Measurements from ENCODE around the gene RFC1.

Gene RFC1

DNA sequence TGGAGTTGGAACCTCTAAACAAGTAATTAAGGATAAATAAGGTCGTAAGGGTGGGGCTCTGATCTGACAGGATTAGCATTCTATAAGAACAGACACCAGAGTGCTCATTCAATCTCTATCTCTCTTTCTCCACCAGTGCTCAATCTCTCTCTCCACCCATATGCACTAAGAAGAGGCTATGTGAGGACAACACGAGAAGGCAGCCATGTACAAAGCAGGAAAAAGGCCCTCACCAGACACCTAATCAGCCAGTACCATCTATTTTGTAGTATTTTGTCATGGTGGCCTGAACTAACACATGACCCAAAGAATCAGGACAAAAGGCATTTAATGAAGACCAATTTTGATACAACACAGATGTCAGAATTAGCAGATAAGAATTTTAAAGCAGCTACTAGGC is 16.8 kb downstream of the RFC1 start:
- Histone ChIP-seq H3K9me2 (replicated peaks; ENCODE audit: control insufficient read depth, low read length) (no peaks in the 10 kb centered on the region), H3K4me1 (ENCODE audit: control insufficient read depth, low read length) (peaks cover 27% of the 10 kb centered on the region), H3K9me3 (ENCODE audit: control insufficient read depth, insufficient read depth, low read length) (no peaks in the 10 kb centered on the region), H3K4me2 (ENCODE audit: low read length) (no peak overlapping the region), H4K20me1 (ENCODE audit: control insufficient read depth, insufficient read depth, low read depth, low read length) (peaks cover 19% of the 10 kb centered on the region), H3K36me3 (ENCODE audit: control insufficient read depth, low read length) (peaks cover 89% of the 10 kb centered on the region), H3K27me3 (ENCODE audit: control insufficient read depth, low read length) (no peaks in the 10 kb centered on the region), H3K27ac (ENCODE audit: low read depth, low read length) (no peak overlapping the region), H3K79me2 (ENCODE audit: control insufficient read depth, low read length) (peaks cover 99% of the 10 kb centered on the region), H3F3A (ENCODE audit: control insufficient read depth, insufficient read depth) (peaks cover 13% of the 10 kb centered on the region), H3K4me3 (ENCODE audit: low read length) (no peak overlapping the region)
- TF ChIP-seq, protein P1, sequence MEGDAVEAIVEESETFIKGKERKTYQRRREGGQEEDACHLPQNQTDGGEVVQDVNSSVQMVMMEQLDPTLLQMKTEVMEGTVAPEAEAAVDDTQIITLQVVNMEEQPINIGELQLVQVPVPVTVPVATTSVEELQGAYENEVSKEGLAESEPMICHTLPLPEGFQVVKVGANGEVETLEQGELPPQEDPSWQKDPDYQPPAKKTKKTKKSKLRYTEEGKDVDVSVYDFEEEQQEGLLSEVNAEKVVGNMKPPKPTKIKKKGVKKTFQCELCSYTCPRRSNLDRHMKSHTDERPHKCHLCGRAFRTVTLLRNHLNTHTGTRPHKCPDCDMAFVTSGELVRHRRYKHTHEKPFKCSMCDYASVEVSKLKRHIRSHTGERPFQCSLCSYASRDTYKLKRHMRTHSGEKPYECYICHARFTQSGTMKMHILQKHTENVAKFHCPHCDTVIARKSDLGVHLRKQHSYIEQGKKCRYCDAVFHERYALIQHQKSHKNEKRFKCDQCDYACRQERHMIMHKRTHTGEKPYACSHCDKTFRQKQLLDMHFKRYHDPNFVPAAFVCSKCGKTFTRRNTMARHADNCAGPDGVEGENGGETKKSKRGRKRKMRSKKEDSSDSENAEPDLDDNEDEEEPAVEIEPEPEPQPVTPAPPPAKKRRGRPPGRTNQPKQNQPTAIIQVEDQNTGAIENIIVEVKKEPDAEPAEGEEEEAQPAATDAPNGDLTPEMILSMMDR (IDR thresholded peaks at IDR 0.05; ENCODE audit: low read depth, low read length, poor library complexity, severe bottlenecking) = no peak
- no peak for TF ChIP-seq EZH2phosphoT487 (IDR thresholded peaks at IDR 0.05; ENCODE audit: borderline replicate concordance, low read length)

DNA sequence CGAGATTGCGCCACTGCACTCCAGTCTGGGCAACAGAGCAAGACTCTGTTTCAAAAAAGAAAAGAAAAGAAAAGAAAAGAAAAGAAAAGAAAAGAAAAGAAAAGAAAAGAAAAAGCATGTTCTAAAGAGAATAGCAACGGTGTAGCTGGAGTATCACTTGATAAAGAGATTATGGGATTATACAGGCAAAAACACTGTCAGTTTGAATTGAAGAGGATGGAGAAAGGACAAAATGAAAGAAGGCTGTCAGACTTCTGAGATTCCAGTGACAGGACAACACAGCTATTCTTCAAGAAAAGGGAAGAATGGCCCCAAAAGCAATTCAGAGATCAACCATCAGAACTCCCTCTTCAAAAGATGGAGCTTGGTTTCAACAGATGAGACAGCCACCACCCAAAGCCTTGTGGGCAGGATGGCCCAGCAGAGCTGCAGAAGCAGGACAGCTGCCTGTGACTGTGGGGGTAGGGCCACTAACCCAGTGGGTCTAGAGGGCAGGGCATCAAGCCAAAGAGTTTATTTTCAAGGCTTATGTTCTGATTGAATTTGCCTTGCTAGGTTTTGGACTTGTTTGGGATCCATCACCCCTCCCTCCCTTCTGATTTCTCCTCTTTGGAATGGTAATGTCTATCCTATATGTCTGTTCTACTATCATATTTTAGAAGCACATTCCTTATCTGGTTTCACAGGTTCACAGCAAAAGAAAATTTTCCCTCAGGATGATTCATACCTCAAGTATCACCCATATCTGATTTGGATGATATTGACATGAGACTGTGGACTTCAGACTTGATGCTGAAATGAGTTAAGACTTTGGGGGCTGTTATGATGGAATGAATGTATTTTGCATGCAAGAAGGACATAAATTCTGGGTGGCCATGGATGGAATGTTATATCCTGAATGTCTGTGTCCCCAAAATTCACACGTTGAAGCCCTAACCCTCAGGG is 17.5 kb downstream of the RFC1 start:
- no peak overlapping the region for H3K4me2 ChIP-seq (ENCODE audit: low read length)
- H3K9me2 ChIP-seq (replicated peaks; ENCODE audit: control insufficient read depth, low read length) = no peaks in the 10 kb centered on the region
- H4K20me1 ChIP-seq (ENCODE audit: control insufficient read depth, insufficient read depth, low read depth, low read length) = peaks cover 19% of the 10 kb centered on the region
- H3K79me2 ChIP-seq (ENCODE audit: control insufficient read depth, low read length) = peaks cover 99% of the 10 kb centered on the region
- TF ChIP-seq, protein P1 (IDR thresholded peaks at IDR 0.05; ENCODE audit: low read depth, low read length, poor library complexity, severe bottlenecking) = no peak
- no peak for TF ChIP-seq EZH2phosphoT487 (IDR thresholded peaks at IDR 0.05; ENCODE audit: borderline replicate concordance, low read length)
- H3K9me3 ChIP-seq (ENCODE audit: control insufficient read depth, insufficient read depth, low read length) = no peaks in the 10 kb centered on the region
- no peak overlapping the region for H3K4me3 ChIP-seq (ENCODE audit: low read length)
- peaks cover 90% of the 10 kb centered on the region for H3K36me3 ChIP-seq (ENCODE audit: control insufficient read depth, low read length)
- H3K27ac ChIP-seq (ENCODE audit: low read depth, low read length) = no peak overlapping the region
- peaks cover 8% of the 10 kb centered on the region for H3F3A ChIP-seq (ENCODE audit: control insufficient read depth, insufficient read depth)
- no peaks in the 10 kb centered on the region for H3K27me3 ChIP-seq (ENCODE audit: control insufficient read depth, low read length)
- H3K4me1 ChIP-seq (ENCODE audit: control insufficient read depth, low read length) = peaks cover 20% of the 10 kb centered on the region

DNA sequence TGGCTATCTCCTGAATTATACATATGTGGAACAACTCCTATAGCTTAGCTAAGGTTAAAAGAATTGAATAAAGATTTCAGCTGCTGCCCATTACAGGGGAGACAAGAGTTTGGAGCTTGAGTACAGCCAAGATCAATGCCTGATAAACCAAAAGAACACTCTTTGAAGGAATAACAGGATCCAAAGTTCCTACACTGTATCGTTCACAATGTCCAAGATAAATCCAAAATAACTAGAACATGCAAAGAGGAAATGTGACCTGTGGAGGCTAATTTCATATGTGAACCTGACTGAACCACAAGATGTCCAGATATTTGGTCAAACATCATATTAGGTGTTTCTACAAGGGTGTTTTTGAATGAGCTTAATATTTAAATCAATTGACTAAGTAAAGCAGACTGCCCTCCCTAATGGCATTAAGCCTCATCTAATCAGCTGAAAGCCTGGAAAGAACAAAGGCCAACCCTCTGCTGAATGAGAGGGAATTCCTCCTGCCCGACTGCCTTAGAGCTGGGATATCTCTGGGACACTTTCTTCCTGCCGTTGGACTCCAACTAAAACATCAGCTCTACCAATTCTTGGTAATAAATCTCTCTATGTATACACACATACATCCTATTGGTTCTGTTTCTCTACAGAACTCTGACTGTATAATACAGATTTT is 19.2 kb downstream of the RFC1 start:
- no peaks in the 10 kb centered on the region for H3K9me2 ChIP-seq (replicated peaks; ENCODE audit: control insufficient read depth, low read length)
- H3K4me1 ChIP-seq (ENCODE audit: control insufficient read depth, low read length) = peaks cover 4% of the 10 kb centered on the region
- H3F3A ChIP-seq (ENCODE audit: control insufficient read depth, insufficient read depth) = 0 out of 2 replicates have a peak, but pooled peaks cover 2% of the 10 kb centered on the region
- no peak overlapping the region for H3K4me3 ChIP-seq (ENCODE audit: low read length)
- H3K36me3 ChIP-seq (ENCODE audit: control insufficient read depth, low read length) = peaks cover 95% of the 10 kb centered on the region
- H3K9me3 ChIP-seq (ENCODE audit: control insufficient read depth, insufficient read depth, low read length) = no peaks in the 10 kb centered on the region
- no peak overlapping the region for H3K4me2 ChIP-seq (ENCODE audit: low read length)
- no peaks in the 10 kb centered on the region for H3K27me3 ChIP-seq (ENCODE audit: control insufficient read depth, low read length)
- H4K20me1 ChIP-seq (ENCODE audit: control insufficient read depth, insufficient read depth, low read depth, low read length) = peaks cover 13% of the 10 kb centered on the region; the same call in 1 of the 2 replicates
- TF ChIP-seq, protein P1 (IDR thresholded peaks at IDR 0.05; ENCODE audit: low read depth, low read length, poor library complexity, severe bottlenecking) = no peak
- no peak for TF ChIP-seq EZH2phosphoT487 (IDR thresholded peaks at IDR 0.05; ENCODE audit: borderline replicate concordance, low read length)
- peaks cover 99% of the 10 kb centered on the region for H3K79me2 ChIP-seq (ENCODE audit: control insufficient read depth, low read length)
- no peak overlapping the region for H3K27ac ChIP-seq (ENCODE audit: low read depth, low read length)
